Endometrium (tissue), 2 donors: ENCODE data around the gene MED26.

Experiments used
- FAIRE-seq: peaks from 2 replicates; lab custom pipeline; 2012; peaks lifted over from hg19 to GRCh38; lab: Jason Lieb, UNC
- donor health status: control.
- donor health status: control.

The MED26 gene

DNA sequence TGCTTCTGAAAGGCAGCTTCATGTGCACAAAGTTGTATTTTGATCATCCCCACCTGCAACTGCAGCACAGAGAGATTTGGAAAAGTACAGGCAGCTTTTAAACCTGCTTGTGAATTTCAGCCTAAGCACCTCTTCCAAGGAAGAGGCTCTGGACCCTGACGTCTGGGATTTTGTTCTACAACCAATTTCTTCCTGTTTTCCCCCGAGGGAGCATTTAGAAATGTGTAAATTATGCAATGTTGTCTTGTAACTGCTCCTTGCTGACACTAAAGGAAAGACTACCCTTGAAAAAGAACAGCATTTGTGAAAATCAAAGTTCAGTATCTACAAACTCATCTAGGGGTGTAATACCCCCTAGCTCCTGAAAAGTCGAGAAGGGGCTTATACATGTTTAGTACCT lies 15.4 kb downstream of the MED26 start:
- no peak for FAIRE-seq

DNA sequence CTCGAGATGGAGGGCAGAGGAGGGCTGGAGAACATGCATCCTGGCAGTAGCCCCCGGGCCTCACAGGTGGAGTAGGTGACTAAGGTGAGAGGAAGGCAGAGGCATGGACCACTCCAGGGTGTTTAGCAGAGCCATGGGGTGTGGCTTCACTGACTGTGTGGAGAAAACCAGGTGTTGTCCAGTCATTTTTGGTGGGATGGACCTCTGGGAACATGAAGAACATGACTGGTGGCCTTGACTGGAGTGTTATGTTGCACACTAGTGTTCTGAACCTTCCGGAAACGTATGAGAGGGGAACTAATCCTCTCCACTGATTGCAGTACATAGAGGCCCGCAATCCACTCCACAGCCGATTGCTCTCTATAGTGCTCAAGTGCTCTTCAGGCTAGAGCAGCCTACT lies 16.9 kb downstream of the MED26 start:
- no peak for FAIRE-seq

DNA sequence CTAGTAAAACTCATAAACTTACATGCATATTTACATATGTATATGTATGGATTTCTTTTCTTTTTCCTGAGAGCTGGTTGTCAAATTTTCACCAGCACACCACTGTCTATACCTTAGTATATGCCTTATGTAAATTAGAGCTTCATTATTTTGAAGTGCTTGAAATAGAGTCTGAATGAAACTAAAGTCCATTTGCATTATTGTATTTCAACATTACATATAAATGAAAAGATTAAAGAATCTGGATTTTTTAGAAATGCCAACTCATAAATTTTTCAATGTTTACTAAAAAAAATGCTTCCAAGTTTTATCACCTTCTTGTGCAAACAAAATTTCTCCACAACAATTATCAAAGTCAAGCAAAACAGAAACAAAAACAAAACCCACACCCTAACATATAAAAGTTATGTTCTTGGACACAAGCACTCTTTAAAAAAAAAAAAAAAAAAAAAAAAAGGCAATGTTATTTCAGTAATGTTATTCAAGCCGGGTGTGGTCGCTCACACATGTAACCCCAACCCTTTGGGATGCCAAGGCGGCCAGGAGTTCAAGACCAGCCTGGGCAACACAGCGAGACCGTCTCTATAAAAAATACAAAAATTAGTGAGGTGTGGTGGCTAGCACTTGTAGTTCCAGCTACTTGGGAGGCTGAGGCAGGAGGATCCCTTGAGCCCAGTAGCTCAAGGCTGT lies 18.3 kb downstream of the MED26 start:
- FAIRE-seq = peak; percentile 89

DNA sequence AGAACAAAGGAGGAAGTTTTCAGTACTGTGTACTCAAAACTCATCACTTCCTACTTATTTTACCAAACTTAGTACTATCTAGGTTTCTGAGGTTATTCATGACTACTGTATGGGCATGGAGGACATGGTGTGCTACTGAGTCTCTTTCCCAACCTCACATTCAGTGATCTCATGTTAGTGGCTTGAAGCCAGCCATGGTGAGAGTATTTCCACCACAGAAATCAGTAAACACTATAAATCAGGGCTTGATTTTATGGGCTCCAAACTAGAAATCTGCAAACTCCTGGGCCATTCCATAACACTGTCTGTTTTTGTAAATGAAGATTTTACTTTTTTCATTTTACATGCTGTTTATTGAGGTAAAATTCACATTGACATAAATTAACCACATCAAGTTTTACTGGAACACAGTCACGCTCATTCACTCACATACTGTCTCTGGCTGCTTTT lies 19.7 kb downstream of the MED26 start:
- peak; percentile 70 for FAIRE-seq

DNA sequence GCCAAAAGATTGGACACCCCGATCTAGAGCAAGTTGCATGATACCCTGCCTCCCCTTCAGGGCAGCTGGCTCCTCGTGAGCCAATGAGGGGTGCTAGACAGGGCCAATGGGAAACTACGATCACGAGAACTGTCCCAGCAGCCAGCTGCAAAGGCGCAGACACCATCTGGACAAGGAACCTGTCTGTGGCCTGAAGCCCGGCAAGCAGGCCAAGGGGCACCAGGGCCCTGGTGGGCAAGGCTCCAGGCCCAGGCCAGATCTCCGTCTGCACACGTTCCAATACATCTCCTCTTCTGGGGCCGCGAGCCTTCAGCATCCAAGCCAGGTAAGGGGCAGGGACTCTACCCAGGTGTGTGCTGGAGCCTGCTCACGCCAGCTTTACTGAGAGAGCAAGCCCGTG lies 20.2 kb downstream of the MED26 start:
- no peak for FAIRE-seq

DNA sequence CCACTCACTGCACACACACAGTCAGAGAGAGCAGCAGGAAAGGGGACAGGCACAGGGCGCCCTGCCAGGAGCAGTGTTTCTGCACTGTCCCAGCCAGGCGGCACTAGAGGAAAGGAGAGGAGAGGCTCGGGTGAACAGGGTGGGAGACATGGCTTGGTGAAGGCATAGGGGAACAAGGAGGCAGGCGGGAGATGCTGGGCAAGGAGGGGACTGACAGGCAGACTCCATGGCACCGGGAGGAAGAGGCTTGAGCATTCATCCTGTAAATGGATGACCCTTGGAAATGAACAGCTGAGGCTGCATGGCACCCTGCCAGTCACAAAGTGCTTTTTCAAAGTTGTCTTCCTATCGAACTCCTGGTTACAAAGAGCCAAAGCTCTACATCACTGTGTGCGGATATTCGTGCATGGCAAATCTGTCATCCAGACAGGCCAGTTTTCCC lies 22.4 kb downstream of the MED26 start:
- FAIRE-seq = no peak

DNA sequence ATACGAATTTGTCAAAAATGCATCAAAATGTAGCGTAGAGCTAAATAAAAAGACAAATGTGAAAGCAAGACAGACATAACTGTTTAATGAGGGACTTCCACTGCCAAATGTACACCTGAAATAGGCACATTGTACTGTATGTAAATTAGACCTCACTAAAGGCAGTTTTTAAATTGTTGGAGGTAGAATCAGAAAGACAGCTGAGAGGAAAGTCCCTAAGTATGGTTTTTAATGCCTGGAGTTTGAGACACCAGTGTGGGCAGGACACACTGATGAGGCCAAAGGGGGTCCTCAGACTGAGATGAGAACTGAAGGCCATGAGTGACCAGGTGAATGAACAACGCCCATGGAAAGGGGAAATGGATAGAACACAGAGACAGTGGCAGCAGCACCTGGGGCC lies 22.9 kb downstream of the MED26 start:
- FAIRE-seq = no peak

DNA sequence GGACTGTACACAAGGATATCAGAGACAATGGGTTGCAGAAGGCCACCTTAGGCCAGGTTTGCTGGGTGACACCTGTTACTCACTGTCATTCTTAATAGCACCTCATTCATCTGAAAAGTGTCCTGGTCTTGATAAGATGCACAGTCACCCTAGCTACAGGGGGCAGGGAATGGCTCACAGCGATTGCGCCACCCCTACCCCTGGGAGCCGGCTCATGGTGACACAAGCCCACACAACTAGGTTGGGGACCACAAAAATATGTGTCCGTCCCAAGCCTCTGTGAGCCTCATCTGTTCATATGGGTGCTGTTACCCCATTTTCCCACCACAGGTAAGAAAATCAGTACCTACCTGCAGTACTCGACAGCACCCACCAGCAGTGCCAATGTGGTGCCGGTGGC lies 23.4 kb downstream of the MED26 start:
- FAIRE-seq = no peak

DNA sequence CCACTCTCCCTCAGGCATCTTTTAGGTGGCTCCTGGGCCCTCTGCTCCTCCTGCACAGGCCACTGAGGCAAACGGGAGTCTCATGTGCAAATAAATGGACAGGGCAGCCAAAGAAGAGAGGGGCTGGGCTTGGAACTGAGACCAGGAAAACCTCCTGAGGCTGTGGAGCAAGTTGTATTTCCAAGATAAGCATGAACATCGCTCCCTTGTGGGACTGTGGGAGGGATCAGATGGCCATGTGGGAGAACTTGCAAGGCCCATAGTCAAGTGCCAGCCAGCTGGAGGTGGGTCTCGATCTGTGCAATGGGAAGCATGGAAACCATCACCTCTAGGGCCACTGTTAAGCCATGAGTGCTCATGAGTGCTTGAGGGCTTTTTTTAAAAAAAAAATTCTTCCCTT lies 24.9 kb downstream of the MED26 start:
- no peak for FAIRE-seq

DNA sequence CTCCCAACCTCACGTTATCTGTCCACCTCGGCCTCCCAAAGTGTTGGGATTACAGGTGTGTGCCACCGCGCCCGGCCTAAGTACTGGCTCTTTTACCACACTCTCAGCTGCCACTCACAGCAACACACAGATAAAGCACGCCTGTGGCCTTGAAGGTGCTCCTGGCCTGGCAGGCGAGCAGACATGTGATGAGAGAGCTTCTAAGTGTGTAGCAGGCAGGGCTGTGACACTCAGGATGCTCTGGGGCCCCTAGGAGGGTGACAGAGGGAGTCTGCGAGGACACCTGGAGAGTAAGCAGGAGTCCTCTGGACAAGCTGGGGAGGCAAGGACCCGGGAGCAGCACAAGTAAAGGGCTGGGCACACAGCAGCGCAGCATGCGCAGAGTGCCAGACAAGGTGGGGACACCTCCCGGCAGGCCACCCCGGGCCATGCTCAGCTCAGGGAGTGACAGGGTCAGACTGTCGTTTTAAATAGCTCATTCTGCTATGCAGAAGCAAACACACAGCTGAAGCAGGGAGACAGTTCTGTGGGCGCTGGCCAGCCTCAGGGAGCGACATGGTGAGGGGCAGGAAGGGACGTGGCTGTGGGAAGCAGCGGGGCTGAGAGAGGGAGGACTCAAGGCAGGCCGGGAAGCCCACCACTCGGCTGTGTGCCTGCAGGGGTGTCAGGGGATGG lies 26.5 kb downstream of the MED26 start:
- FAIRE-seq = no peak

DNA sequence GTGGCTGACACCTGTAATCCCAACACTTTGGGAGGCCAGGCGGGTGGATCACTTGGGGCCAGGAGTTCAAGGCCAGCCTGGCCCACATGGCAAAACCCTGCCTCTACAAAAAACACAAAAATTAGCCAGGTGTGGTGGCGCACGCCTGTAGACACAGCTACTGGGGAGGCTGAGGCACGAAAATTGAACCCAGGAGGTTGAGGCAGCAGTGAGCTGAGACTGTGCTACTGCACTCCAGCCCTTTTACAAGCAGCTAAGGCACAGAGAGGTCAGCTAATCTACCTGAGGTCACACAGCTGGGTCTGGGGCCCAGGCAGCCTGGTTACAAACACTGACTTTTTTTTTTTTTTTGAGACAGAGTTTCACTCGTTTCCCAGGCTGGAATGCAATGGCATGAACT lies 27.2 kb downstream of the MED26 start:
- no peak for FAIRE-seq

DNA sequence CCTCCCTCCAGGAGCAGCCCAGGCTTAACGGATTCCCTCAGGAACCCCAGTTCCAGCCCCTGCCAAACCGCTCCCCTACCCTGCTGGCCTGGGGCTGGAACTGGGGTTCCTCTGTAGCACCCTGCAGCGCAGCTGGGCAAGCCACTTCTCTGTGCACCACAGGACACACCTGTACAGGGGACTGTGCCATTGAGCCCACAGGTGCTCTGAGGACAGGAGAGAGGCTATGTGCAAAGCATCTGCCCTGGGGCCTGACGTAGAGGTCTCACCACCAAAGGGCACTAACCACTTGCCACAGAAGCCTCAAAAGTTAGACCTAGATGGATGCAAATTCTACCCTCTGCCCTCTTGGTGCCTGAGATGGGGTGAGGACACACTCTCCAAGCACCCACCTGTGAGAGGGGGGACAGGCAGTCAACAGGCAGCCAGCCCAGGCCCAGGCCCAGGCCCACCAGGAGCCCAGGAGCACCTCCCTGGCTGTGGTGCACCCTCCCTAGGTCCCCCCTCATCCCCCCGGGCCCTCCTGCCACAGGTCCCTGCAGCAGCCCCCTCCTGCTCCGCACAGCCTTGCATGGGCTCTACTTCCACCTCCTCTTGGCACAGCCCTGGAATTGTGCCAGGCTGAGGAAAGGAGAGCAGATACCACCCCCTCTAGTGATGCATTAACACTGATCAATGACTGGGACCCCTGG lies 28.2 kb downstream of the MED26 start:
- no peak for FAIRE-seq

DNA sequence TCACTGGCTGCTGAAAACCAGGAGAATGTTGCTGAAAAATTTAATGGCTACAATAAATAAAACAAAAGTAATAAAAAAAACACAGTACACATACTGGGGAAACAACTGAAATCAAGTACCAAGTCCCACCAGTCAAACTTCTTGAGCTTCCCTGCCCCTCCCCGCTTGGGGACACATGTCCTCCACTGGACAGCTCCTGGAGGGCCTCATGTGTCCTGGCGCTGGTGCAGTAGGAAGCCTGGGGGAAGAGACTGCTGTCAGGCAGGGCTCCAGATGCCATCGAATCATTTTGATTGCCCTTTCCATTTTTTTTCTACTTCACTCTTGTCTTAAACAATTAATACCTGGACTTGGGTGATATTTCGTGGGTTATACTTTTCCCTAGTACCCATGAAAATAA lies 29.2 kb downstream of the MED26 start:
- FAIRE-seq = no peak

DNA sequence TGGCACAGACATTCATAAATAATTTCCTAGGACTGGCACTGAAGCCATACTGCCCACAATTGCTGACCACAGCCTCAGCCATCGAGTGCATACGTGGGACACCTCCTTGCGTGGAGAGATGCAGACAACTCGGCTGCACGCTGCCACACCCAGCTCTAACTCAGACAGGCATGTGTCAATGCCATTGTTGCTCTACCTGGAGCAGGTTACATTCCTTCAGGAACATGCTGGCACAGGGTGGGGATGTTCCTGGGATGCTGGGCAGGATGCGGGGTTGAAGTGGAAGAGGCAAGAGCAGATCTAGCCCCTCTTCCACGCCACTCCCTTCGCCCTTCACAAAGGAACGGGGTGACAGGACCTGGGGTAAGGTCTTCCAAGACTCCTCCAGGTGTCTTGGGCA lies 31.6 kb downstream of the MED26 start:
- FAIRE-seq = no peak

DNA sequence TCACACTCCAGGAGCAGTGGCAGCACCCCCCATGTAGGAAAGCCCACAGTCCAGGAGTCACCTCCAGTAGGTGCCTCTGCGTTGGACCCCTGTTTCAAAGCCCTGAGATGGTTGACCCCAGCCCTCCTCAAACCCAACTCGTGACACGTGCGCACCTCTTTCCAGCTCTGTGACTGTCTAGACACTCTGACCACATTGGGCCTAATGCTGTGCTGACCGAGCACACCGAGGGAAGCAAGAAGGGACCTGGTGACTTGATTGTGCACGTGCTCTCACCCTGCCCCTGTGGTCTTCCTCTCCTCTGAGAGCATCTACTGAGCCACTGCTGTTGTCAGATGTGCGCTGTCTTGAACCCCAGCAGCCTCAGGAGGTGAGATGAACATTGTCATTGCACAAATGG lies 32.9 kb downstream of the MED26 start:
- FAIRE-seq = no peak

DNA sequence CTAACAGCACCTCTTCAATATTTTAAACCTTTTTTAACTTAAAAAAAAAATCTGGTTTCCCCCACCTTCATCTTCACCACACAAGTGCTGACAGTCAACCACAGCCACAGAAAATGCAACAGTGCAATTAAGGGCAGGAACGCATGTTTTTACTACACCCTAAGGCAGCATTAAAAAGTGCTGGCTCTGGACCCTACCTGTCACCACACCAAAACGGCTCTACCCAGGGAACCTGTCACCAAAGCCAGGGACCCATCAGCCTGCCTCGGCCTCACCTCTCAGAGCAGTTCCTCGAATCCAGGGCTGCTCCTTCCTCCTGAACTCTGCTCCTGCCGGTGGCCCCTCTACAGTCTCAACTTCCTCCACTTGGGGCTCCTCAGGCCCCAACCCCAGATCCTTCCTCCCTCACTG lies 33.3 kb downstream of the MED26 start:
- no peak for FAIRE-seq

DNA sequence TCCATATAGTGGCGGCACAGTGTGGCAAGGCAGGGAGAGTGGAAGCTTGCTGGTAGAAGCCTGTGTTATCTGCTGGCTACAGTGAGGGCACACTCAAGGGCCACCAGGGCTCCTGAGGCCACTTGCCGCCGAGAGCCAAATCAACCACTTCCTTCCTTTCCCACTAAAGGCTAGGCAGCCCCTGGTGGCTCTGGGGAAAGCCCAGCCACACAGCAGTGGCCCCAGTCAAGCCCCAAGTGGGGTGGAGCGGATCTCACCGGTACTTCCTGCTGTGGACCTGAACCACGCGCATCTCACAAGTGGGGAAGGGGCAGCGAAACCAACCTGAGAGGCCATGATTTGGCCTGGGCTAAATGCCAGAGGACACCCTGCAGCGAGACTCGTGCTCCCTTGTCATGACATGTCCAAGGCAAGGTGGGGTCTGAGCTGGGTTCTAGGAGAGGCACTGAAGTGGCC lies 33.8 kb downstream of the MED26 start:
- FAIRE-seq = no peak

DNA sequence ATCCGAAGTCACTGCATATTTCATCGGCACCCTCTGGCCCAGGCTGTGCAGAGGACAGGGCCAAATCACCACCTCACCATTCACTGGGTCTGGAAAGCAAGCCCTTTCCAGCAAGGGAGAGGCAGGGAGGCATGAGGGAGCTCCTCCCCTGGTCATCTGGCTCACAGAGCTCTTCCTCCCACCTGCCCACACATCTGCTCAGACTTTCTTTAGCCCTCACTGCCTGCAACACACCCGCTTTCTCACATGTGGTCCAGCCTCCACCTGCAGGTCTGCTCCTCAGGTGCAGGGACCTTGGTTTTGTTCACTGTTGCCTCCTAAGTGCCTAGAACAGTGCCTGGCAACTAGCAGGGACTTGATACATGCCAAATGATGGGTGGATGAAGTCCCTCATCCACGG lies 34.8 kb downstream of the MED26 start:
- no peak for FAIRE-seq

DNA sequence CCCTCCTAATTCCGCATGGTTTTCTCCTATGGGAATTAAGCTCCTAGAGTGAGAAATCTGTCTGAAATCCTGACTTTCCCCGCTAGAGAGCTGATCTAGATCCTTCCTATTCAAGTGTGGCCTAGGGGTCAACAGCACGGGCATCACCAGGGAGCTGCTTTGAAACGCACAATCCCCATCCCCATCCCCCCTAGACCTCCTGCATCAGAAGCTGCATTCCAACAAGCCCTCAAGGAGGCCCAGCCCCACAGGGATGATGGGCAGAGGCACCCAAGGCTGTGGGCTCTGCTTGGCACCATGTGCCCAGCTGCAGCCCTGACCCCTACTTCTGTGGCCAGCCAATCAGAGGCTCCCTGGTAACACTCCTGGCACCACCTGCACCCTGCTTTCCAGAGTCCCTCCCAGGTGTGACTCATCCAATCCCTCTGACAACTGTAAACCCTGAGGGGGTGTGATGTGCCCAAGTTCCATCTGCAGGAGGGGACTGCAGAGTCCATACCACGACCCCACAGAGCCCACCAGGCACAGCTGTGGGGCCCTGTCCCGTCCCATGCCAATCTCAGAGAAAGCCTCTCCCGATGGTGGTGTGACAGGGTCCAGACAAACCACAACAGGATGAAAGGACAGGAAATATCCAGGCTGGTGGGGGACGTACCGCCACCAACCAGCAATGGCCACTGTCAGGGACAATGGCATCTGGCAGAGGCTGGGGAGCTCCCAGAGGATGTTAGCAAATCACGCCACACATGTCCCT lies 36.0 kb downstream of the MED26 start:
- no peak for FAIRE-seq

DNA sequence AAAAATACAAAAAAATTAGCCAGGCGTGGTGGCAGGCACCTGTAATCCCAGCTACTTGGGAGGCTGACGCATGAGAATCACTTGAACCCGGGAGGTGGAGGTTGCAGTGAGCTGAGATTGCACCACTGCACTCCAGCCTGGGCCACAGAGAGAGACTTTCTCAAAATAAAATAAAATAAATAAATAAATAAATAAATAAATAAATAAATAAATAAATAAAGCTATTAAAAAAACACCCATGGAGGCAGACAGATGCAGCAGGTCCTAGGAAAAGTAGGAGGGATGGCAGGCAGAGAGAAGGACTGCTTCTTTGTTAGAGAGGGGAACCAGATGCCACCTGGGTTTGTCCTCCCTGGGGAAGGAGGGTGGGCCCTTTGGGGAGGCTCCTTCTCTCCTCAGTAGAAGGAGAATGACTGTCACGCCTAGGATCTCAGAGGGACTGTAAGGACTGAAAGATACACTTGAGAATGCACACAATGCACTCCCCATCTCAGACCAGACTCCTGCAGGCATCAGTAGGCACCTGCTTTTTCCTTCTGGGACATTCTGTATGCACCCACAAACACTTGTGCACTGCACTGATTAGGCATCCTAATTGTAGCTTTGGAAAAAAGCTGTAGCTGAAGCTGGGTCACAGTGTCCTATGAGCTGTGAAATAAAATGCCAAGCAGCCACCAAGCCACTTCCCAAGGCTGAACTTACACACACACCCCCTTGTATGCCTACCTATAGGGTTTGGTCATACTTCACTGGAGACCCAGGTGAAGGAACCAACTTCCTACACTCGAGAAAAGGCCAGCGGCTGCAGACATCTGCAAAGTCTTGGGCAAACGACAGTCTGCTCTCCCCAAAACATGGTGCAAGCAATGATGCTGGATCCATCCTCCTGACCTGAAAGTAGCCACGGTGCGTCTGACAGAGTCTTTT lies 36.9 kb downstream of the MED26 start:
- no peak for FAIRE-seq

DNA sequence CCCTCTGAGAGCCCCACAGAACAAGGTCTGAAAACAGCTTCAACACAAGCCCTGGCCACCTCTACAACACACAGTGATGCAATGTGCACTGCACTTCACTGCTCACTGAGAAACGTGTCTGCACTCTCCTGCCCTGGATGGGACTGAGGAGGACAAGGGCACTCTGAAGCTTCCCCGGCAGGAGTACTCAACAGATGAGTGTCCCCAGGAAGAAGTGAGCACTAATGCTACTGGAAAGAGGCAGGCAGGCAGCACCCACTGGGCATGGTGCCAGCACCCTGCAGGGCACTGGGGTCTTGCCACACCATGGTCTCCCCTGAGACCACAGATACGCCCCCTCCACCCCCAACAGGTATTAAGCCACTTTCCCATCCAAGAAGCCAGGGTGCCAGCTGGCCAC lies 38.1 kb downstream of the MED26 start:
- FAIRE-seq = no peak
